HepG2 (cell line): ENCODE results near the gene FHIP1B. TPM values are rescaled to one million over a fixed set of nuclear protein-coding genes. Genes with fewer than 3 reads are reported as not detected.

ENCODE experiments used
- ATAC-seq: fragments of 200-7000 bp; cut with Tn5 transposase; 3 replicates; pipeline ENCODE4 v1.9.1; 2020; ENCODE audit warnings: mild to moderate bottlenecking, moderate library complexity
- BruUV-seq: library from RNA; stranded (reverse); fragments of 400-500 nt; replicated peaks from 2 replicates; lab custom pipeline; 2021; lab: Mats Ljungman, UMichigan
- CTCF ChIA-PET: fragments of 300-600 bp; formaldehyde crosslinking; extraction: SDS; loops from one replicate; lab custom pipeline; 2021; ENCODE audit warnings: low total read pairs, inconsistent platforms, low intra/inter-chr PET ratio; lab: Yijun Ruan, JAX
- POLR2A ChIA-PET: fragments of 350-600 bp; sonication (Branson Sonifier 250); formaldehyde crosslinking; loops from one replicate; lab custom pipeline; 2020; ENCODE audit warnings: antibody characterized with exemption, inconsistent platforms; lab: Yijun Ruan, JAX
- DNase-seq: peaks from one replicate; pipeline ENCODE4 v3.0.0-alpha.2; 2015; ENCODE audit warnings: low spot score
- FAIRE-seq: peaks from 3 replicates; lab custom pipeline; 2011; peaks lifted over from hg19 to GRCh38; lab: Jason Lieb, UNC
- H2AFZ ChIP-seq: one replicate; pipeline ENCODE4 v1.6.1; 2011; ENCODE audit warnings: low read length, inconsistent platforms
- H3K27ac ChIP-seq: fragments of 300-600 bp; 3 replicates; pipeline ENCODE4 v1.8.0; 2011; ENCODE audit warnings: mixed run types, mild to moderate bottlenecking, mixed read lengths, low read length, inconsistent platforms; ENCODE audit not compliant: insufficient read depth; ENCODE audit errors: extremely low read length
- H3K27me3 ChIP-seq, 2 experiments: fragments of 200-600 bp in 1 of 2; 2 replicates in 1 of 2; 3 replicates in 1 of 2; pipeline versions ENCODE4 v1.6.0 to v1.8.0; 2011; ENCODE audit warnings: low read length in 2 of 2, mild to moderate bottlenecking in 2 of 2, moderate library complexity in 2 of 2, inconsistent platforms in 1 of 2; ENCODE audit not compliant: insufficient read depth in 2 of 2, control insufficient read depth in 1 of 2
- H3K36me3 ChIP-seq, 2 experiments: fragments of 200-600 bp in 1 of 2; replicated peaks in 1 of 2; 2 replicates in 1 of 2; 3 replicates in 1 of 2; pipeline versions ENCODE4 v1.5.1 to v1.8.0; 2011; ENCODE audit warnings: low read length in 2 of 2, inconsistent platforms in 1 of 2; ENCODE audit not compliant: insufficient read depth in 2 of 2, control insufficient read depth in 1 of 2
- H3K4me1 ChIP-seq: 2 replicates; pipeline ENCODE4 v1.5.1; 2012; ENCODE audit warnings: low read length, inconsistent platforms; ENCODE audit not compliant: insufficient read depth
- H3K4me2 ChIP-seq: 2 replicates; pipeline ENCODE4 v1.6.0; 2011; ENCODE audit warnings: low read depth, low read length, inconsistent platforms
- H3K4me3 ChIP-seq, 3 experiments: fragments of 200-600 bp in 1 of 3; sonication (generic), shearing (Covaris generic) in 1 of 3; replicated peaks in 1 of 3; 2 replicates each; pipeline ENCODE4 v1.5.1; 2011 to 2016; ENCODE audit warnings: low read length in 3 of 3, inconsistent platforms in 2 of 3, low read depth in 2 of 3, mild to moderate bottlenecking in 2 of 3, control low read depth in 1 of 3, mixed read lengths in 1 of 3; ENCODE audit not compliant: insufficient read depth in 1 of 3
- H3K79me2 ChIP-seq: one replicate; pipeline ENCODE4 v1.6.1; 2011; ENCODE audit warnings: low read length, inconsistent platforms; ENCODE audit not compliant: insufficient read depth
- H3K9ac ChIP-seq: 2 replicates; pipeline ENCODE4 v1.6.0; 2011; ENCODE audit warnings: mild to moderate bottlenecking, low read depth, low read length, inconsistent platforms; ENCODE audit not compliant: insufficient read depth
- H3K9me3 ChIP-seq: 2 replicates; pipeline ENCODE4 v1.5.1; 2012; ENCODE audit warnings: mild to moderate bottlenecking, low read length
- H4K20me1 ChIP-seq: 2 replicates; pipeline ENCODE4 v1.6.0; 2011; ENCODE audit warnings: inconsistent platforms, mild to moderate bottlenecking, low read length, moderate library complexity; ENCODE audit not compliant: insufficient read depth
- ARID2 ChIP-seq: sonication (generic); formaldehyde crosslinking; IDR thresholded peaks from 2 replicates; pipeline ENCODE4 v1.8.1; 2022; ENCODE audit warnings: mild to moderate bottlenecking, missing genetic modification reagents, borderline replicate concordance
- FLYWCH1 ChIP-seq: sonication (generic); formaldehyde crosslinking; IDR thresholded peaks from 2 replicates; pipeline ENCODE4 v1.8.1; 2023; ENCODE audit warnings: mild to moderate bottlenecking, missing genetic modification reagents
- HMGA1 ChIP-seq: sonication (generic); formaldehyde crosslinking; conservative IDR thresholded peaks from 2 replicates; pipeline ENCODE4 v1.4.0; 2020; ENCODE audit warnings: missing genetic modification reagents
- NBN ChIP-seq: fragments of 450-650 bp; conservative IDR thresholded peaks from 2 replicates; pipeline ENCODE4 v1.6.1; 2017
- PHB2 ChIP-seq: fragments of 450-650 bp; IDR thresholded peaks from 2 replicates; pipeline ENCODE4 v1.6.1; 2018; ENCODE audit not compliant: partially characterized antibody
- SMAD3 ChIP-seq: sonication (generic); formaldehyde crosslinking; IDR thresholded peaks from 2 replicates; pipeline ENCODE4 v1.4.0; 2020; ENCODE audit warnings: missing genetic modification reagents
- SMC3 ChIP-seq: IDR thresholded peaks from 2 replicates; pipeline ENCODE4 v1.6.1; 2011; ENCODE audit warnings: low read length, improper control_type of control experiment
- SP5 ChIP-seq: IDR thresholded peaks from 2 replicates; pipeline ENCODE4 v1.6.1; 2016; ENCODE audit warnings: low read depth, borderline replicate concordance
- ZFP1 ChIP-seq: IDR thresholded peaks from 2 replicates; pipeline ENCODE4 v1.6.1; 2016
- ZNF296 ChIP-seq: sonication (generic); formaldehyde crosslinking; conservative IDR thresholded peaks from 2 replicates; pipeline ENCODE4 v1.5.0; 2020; ENCODE audit warnings: mild to moderate bottlenecking, missing genetic modification reagents
- ZNF430 ChIP-seq: sonication (generic); formaldehyde crosslinking; IDR thresholded peaks from 2 replicates; pipeline ENCODE4 v1.9.0; 2021; ENCODE audit warnings: mild to moderate bottlenecking, missing genetic modification reagents
- ZNF598 ChIP-seq: sonication (generic); formaldehyde crosslinking; IDR thresholded peaks from 2 replicates; pipeline ENCODE4 v1.5.1; 2020; ENCODE audit warnings: mild to moderate bottlenecking, missing genetic modification reagents, borderline replicate concordance
- WGBS: methylation state at CpG from one replicate; pipeline ENCODE4 v1.1.6; 2017; ENCODE audit warnings: low lambda C conversion rate; 5-methylcytosine and 5-hydroxymethylcytosine counted together
- in situ Hi-C: cut with HindIII; loops from 2 replicates; pipeline ENCODE4 v1.10.0; 2017; ENCODE audit warnings: low pct_unique_long_range_greater_than_20kb; ENCODE audit not compliant: extremely low pct_ligation_motif_present
- intact Hi-C: fragments of 100-400 bp; cut with micrococcal nuclease; formaldehyde crosslinking; loops from one replicate; pipeline ENCODE4 v1.10.0; 2022; ENCODE audit not compliant: unreplicated experiment
- polyA plus RNA-seq, 8 experiments: library from polyadenylated mRNA; depleted of rRNA in 3 of 8; stranded (reverse) in 7 of 8; unstranded in 1 of 8; fragments of >200 nt; fragmentation: Illumina TruSeq in 4 of 8; extraction: Trizol in 4 of 8; gene quantifications; 2 replicates each; pipeline versions ENCODE4 v1.2.1 to v1.2.3, GENCODE V29; 2011 to 2016; ENCODE audit warnings: low read depth in 4 of 8, missing spikeins in 1 of 8, mixed read lengths in 1 of 8; ENCODE audit not compliant: insufficient read depth in 1 of 8
- total RNA-seq, 5 experiments: library from RNA; depleted of rRNA; stranded (reverse); fragments of >200 nt; fragmentation: Illumina TruSeq; extraction: Trizol; gene quantifications; 2 replicates each; pipeline ENCODE4 v1.2.3, GENCODE V29; 2016; ENCODE audit warnings: low read depth in 1 of 5
- TF ChIP-seq, protein P1 (sequence below): IDR thresholded peaks from 2 replicates; pipeline ENCODE4 v1.6.1; 2016
- TF ChIP-seq, protein P2 (sequence below): sonication (generic); formaldehyde crosslinking; IDR thresholded peaks from 2 replicates; pipeline ENCODE4 v1.8.0; 2022; ENCODE audit warnings: mild to moderate bottlenecking, missing genetic modification reagents
- TF ChIP-seq, protein P3 (sequence below): sonication (generic); formaldehyde crosslinking; IDR thresholded peaks from 2 replicates; pipeline ENCODE4 v1.8.1; 2023; ENCODE audit warnings: missing genetic modification reagents, inconsistent platforms, borderline replicate concordance
- TF ChIP-seq, protein P4 (sequence below): IDR thresholded peaks from 2 replicates; pipeline ENCODE4 v1.6.1; 2016; ENCODE audit warnings: low read depth, borderline replicate concordance

Gene FHIP1B
- total and polyA plus RNA-seq, 2 of the 13 experiments (the other 11 are each of a cell fraction or from before 2014, with no cell fraction given), result 14.1 to 18.6 TPM

DNA sequence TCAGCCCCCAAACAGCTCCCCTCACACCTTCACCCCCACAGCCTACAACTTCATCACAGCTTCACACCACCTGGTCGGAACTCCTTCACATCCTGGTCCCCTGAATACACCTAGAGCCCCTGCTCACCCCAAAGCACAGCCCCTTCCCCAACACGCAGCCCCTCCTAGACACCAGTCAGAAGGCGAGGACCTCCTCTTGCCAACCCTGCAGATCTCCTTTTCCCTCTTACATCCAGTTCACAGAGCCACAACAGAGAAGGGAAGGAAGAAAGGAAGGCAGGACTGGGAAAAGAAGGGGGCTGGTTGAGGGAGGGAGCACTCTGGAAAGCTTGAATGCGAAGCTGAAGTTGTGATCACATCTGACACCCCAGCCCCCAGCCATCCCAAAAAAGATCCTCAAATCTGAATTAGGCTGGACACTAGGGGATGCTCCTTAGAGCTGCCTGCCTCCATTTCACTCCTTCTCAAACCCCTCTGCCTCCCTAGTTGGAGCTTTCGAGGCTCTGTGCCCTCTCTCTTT is 25.8 kb upstream of the FHIP1B start:
- WGBS, result 23% methylated on average over 5 of the region's 5 CpGs
- Histone ChIP-seq H3K27ac (no peak overlapping the region), H4K20me1 (no peaks in the 10 kb centered on the region), H3K4me1 (no peaks in the 10 kb centered on the region), H3K36me3 (no peaks in the 10 kb centered on the region), H3K9me3 (no peaks in the 10 kb centered on the region), H3K9ac (no peak overlapping the region), H3K79me2 (no peaks in the 10 kb centered on the region), H2AFZ (no peak overlapping the region), H3K4me2 (no peak overlapping the region), H3K27me3 (peaks cover 3 to 34% of the 10 kb centered on the region in 2 experiments; a peak in 4 of 5 replicates), H3K4me3 (no peak overlapping the region)
- no peak for ATAC-seq
- intact Hi-C loops, result no loop called here
- in situ Hi-C loops, result no loop called here
- TF ChIP-seq ARID2 (CRISPR knock-in tag), result no peak
- FAIRE-seq, result no peak
- CTCF ChIA-PET, result no interaction called here
- DNase-seq, result no peak
- BruUV-seq, result no TSS peak
- POLR2A ChIA-PET, result no interaction called here

DNA sequence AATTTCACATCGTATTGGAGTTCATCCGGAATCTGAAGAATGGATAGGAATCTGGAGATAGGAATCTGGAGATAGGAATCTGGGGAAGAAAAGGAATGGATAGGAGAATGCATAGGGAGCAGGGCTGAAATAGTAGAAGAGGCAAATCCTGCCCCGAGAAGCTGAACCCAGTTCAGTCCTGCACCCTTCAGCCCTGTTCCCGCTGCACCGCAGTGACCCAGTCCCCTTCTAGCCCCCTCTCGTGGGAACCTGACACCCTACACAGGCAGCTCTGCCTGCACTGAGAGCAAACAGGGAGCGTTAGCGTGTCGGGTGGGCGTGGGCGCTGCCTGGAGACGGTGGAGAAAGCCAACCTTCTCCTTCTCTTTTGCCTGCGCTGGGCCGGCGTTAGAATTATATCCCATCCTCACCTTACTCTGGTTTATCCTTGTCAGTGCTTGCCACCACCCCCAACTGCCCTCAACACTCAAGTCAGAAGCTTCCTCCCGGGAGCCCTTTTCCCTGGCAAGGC is 24.2 kb upstream of the FHIP1B start:
- FAIRE-seq (no peak), DNase-seq (no peak), ATAC-seq (peak; percentile 39; the same call in 2 of the 3 replicates)
- in situ Hi-C loops, result no loop called here
- Histone ChIP-seq H3K4me3 (no peak overlapping the region), H3K79me2 (no peaks in the 10 kb centered on the region), H3K9me3 (no peaks in the 10 kb centered on the region), H3K9ac (no peak overlapping the region), H3K27ac (no peak overlapping the region), H2AFZ (no peak overlapping the region), H3K36me3 (no peaks in the 10 kb centered on the region), H3K4me2 (no peak overlapping the region), H3K27me3 (peaks cover 3 to 34% of the 10 kb centered on the region in 2 experiments; a peak in 4 of 5 replicates), H3K4me1 (no peaks in the 10 kb centered on the region), H4K20me1 (no peaks in the 10 kb centered on the region)
- TF ChIP-seq, protein P1, sequence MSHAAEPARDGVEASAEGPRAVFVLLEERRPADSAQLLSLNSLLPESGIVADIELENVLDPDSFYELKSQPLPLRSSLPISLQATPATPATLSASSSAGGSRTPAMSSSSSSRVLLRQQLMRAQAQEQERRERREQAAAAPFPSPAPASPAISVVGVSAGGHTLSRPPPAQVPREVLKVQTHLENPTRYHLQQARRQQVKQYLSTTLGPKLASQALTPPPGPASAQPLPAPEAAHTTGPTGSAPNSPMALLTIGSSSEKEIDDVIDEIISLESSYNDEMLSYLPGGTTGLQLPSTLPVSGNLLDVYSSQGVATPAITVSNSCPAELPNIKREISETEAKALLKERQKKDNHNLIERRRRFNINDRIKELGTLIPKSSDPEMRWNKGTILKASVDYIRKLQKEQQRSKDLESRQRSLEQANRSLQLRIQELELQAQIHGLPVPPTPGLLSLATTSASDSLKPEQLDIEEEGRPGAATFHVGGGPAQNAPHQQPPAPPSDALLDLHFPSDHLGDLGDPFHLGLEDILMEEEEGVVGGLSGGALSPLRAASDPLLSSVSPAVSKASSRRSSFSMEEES (CRISPR knock-in tag), result no peak
- TF ChIP-seq ZNF598 (CRISPR knock-in tag), result no peak
- TF ChIP-seq ZNF296 (CRISPR knock-in tag), result no peak
- TF ChIP-seq, protein P2, sequence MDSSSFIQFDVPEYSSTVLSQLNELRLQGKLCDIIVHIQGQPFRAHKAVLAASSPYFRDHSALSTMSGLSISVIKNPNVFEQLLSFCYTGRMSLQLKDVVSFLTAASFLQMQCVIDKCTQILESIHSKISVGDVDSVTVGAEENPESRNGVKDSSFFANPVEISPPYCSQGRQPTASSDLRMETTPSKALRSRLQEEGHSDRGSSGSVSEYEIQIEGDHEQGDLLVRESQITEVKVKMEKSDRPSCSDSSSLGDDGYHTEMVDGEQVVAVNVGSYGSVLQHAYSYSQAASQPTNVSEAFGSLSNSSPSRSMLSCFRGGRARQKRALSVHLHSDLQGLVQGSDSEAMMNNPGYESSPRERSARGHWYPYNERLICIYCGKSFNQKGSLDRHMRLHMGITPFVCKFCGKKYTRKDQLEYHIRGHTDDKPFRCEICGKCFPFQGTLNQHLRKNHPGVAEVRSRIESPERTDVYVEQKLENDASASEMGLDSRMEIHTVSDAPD (CRISPR knock-in tag), result no peak
- TF ChIP-seq, protein P3, sequence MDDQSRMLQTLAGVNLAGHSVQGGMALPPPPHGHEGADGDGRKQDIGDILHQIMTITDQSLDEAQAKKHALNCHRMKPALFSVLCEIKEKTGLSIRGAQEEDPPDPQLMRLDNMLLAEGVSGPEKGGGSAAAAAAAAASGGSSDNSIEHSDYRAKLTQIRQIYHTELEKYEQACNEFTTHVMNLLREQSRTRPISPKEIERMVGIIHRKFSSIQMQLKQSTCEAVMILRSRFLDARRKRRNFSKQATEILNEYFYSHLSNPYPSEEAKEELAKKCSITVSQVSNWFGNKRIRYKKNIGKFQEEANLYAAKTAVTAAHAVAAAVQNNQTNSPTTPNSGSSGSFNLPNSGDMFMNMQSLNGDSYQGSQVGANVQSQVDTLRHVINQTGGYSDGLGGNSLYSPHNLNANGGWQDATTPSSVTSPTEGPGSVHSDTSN (CRISPR knock-in tag), result no peak
- TF ChIP-seq FLYWCH1 (CRISPR knock-in tag), result no peak
- TF ChIP-seq SMC3, result no peak
- no peak for TF ChIP-seq SP5 (CRISPR knock-in tag)
- no peak for TF ChIP-seq SMAD3 (CRISPR knock-in tag)
- TF ChIP-seq NBN, result no peak
- TF ChIP-seq HMGA1 (CRISPR knock-in tag), result no peak
- no peak for TF ChIP-seq ZFP1
- TF ChIP-seq PHB2, result no peak
- TF ChIP-seq ZNF430 (CRISPR knock-in tag), result no peak
- TF ChIP-seq, protein P4, sequence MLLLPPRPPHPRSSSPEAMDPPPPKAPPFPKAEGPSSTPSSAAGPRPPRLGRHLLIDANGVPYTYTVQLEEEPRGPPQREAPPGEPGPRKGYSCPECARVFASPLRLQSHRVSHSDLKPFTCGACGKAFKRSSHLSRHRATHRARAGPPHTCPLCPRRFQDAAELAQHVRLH (CRISPR knock-in tag), result no peak
- intact Hi-C loops, result no loop called here
- CTCF ChIA-PET, result no interaction called here
- POLR2A ChIA-PET, result no interaction called here
- BruUV-seq, result no TSS peak
- 25% methylated on average over 15 of the region's 16 CpGs for WGBS
